Neural crest cell (in vitro differentiated cells): ENCODE measurements around the gene LRMDA. TPM values are rescaled to one million over a fixed set of nuclear protein-coding genes. Genes with fewer than 3 reads are reported as not detected.

ENCODE experiments used
- DNase-seq: peaks from one replicate; pipeline ENCODE4 v3.0.0; 2021; ENCODE audit warnings: low read depth, mixed read lengths, low spot score
- H3K27ac Mint-ChIP-seq: one replicate; pipeline ENCODE4 v1.8.0; 2021; ENCODE audit warnings: mild to moderate bottlenecking, mixed read lengths; ENCODE audit not compliant: unreplicated experiment
- H3K27me3 Mint-ChIP-seq: 2 replicates; pipeline ENCODE4 v1.8.0; 2021; ENCODE audit warnings: low read depth, mild to moderate bottlenecking, mixed read lengths
- H3K36me3 Mint-ChIP-seq: 2 replicates; pipeline ENCODE4 v1.8.0; 2021; ENCODE audit warnings: low read depth, mild to moderate bottlenecking, mixed read lengths
- H3K4me1 Mint-ChIP-seq: 2 replicates; pipeline ENCODE4 v1.8.0; 2021; ENCODE audit warnings: mixed read lengths
- H3K4me3 Mint-ChIP-seq: one replicate; pipeline ENCODE4 v1.8.0; 2021; ENCODE audit warnings: mild to moderate bottlenecking, mixed read lengths
- H3K9me3 Mint-ChIP-seq: 2 replicates; pipeline ENCODE4 v1.8.0; 2021; ENCODE audit warnings: mixed read lengths
- total RNA-seq: library from RNA; stranded (reverse); gene quantifications from 2 replicates; pipeline ENCODE4 v1.2.1, GENCODE V29; 2021
- TF ChIP-seq, protein P1 (sequence below): fragments of 200-600 bp; sonication (generic); conservative IDR thresholded peaks from 2 replicates; pipeline ENCODE4 v1.5.0; 2021; ENCODE audit warnings: antibody characterized with exemption, mild to moderate bottlenecking

LRMDA gene
- total RNA-seq, 1 donor from 2014 or later = 3.1 TPM

DNA sequence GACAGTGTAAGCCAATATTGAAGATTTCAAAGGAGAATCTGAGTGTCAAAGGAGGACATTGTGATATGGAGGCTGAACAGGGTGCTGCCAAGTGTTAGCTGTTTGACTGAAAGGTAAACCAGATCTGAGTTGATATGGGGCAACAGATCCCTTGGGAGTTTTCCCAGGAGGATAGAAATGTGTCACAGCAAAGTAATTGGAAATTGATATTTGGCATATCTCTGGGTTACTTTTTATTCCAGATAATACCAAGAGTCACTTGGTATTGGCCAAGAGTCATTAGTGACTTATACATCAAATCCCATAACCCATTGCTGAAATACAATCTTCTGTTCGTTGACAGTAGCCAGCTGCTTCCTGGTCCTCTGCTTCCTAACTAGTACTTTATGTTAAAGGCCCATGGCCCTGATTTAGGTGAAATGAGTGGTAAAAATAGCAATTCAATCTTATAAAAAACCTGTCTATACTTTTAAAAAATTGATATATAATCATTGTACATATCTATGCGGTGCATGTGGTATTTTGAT is 922.9 kb downstream of the LRMDA start:
- Mint-ChIP-seq H3K27ac (no peak overlapping the region), H3K4me3 (no peak overlapping the region), H3K9me3 (no peaks in the 10 kb centered on the region), H3K27me3 (no peaks in the 10 kb centered on the region), H3K36me3 (no peaks in the 10 kb centered on the region), H3K4me1 (peaks cover 5% of the 10 kb centered on the region)
- DNase-seq = no peak
- TF ChIP-seq, protein P1, sequence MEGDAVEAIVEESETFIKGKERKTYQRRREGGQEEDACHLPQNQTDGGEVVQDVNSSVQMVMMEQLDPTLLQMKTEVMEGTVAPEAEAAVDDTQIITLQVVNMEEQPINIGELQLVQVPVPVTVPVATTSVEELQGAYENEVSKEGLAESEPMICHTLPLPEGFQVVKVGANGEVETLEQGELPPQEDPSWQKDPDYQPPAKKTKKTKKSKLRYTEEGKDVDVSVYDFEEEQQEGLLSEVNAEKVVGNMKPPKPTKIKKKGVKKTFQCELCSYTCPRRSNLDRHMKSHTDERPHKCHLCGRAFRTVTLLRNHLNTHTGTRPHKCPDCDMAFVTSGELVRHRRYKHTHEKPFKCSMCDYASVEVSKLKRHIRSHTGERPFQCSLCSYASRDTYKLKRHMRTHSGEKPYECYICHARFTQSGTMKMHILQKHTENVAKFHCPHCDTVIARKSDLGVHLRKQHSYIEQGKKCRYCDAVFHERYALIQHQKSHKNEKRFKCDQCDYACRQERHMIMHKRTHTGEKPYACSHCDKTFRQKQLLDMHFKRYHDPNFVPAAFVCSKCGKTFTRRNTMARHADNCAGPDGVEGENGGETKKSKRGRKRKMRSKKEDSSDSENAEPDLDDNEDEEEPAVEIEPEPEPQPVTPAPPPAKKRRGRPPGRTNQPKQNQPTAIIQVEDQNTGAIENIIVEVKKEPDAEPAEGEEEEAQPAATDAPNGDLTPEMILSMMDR = no peak

DNA sequence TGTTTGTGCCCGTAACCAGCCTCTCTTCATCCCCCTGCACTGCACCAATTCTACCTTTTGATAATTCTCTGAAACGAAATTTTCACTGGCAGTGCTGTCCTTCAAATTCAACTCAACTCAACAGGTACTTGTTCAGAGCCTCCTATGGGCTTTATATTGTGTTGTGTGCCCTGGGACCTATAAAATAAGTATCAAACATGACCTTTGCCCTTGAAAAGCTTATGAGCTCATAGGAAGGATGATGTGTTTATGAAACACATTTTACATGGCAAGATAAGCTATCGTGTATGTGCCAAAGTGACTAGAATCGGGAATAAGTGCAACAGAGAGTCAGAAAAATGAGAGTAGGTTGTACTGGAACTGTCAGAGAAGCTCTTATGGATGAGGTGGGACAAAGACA is 923.5 kb downstream of the LRMDA start:
- Mint-ChIP-seq H3K4me3 (no peak overlapping the region), H3K4me1 (peaks cover 5% of the 10 kb centered on the region), H3K36me3 (no peaks in the 10 kb centered on the region), H3K27me3 (no peaks in the 10 kb centered on the region), H3K27ac (no peak overlapping the region), H3K9me3 (no peaks in the 10 kb centered on the region)
- no peak for DNase-seq
- TF ChIP-seq, protein P1 = no peak

DNA sequence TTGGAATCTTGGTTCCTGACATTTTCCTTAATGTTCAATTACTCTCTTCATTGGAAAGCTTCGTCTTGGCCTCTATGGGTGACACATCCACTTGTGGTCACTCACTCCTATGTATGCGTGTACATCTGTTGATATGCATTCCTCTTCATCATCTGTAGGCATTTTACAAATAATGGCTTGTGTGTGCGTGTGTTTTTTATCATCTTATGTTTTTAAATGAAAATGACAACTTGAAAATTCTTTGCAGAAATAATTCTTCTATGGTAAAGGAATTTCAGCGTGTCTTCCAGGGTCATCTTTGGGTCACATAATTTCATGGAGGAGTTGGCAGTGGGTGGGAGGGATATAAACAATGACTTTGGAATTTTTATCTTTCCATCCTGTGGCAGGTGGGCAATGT is 925.1 kb downstream of the LRMDA start:
- Mint-ChIP-seq H3K27me3 (no peaks in the 10 kb centered on the region), H3K9me3 (no peaks in the 10 kb centered on the region), H3K4me1 (peaks cover 5% of the 10 kb centered on the region), H3K4me3 (no peak overlapping the region), H3K27ac (no peak overlapping the region), H3K36me3 (no peaks in the 10 kb centered on the region)
- no peak for DNase-seq
- TF ChIP-seq, protein P1 = no peak

DNA sequence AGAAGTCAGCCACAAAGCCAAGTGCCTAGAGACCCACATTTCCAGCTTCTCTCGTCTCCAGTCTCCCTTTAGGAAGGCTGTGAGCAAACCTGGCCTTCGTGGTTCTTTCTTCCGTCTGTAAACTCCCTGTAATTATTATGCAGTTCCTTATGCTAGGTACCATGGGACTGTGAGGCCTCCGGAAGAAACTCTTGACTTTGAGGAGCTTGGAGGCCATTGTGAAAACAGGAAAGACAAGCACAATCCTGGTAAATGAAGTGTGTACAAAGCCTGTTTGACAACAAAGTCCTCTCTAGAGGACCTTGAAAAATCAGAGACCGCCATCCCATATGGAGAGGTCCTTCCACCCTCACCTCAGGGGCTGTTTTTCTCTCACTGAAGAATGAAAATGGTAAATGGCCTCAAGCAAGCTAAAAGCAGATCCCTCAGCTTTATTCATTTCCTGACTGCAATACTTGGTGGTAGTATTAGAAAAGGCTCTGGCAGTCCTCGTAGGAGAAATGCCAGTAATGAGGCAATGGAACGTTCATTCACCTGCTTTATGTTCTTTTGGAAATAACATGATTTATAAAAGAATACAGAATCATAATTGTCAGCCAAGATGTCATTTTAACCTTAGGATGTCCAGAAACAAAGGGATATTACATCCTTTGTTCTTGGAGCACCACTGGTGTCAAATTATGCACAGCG is 926.4 kb downstream of the LRMDA start:
- no peaks in the 10 kb centered on the region for H3K9me3 Mint-ChIP-seq
- no peaks in the 10 kb centered on the region for H3K27me3 Mint-ChIP-seq
- DNase-seq = no peak
- H3K4me3 Mint-ChIP-seq = no peak overlapping the region
- H3K4me1 Mint-ChIP-seq = peaks cover 5% of the 10 kb centered on the region
- H3K27ac Mint-ChIP-seq = no peak overlapping the region
- TF ChIP-seq, protein P1 = no peak
- H3K36me3 Mint-ChIP-seq = no peaks in the 10 kb centered on the region

DNA sequence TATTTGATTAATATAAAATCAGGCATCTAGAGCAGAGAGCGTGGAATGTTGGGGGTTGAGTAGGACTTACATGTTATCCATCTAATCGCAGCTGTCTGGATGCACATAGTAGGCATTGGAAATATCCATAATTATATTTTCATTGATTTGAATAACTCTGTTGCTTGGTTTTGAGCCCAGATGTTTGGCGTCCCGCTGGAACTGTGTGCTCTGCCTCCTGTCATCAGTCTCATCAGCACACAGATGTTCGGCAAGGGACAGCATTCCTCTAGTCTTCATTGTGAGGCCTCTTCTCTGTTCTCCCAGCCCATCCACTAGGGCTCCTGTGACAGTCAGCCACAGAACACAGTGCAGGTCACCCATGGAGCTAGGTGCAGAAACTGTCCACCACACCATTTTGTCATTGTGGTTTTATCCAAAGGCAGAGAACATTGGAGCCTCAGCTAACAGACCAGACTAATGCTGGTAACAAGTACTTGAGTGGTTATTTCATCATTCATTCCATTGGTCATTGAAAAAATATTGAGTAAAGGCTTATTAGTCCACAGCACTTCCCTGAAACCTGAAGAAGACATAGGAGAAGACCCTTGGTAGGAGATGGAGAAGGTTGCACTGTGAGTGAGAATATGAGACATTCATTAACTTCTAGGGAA is 927.4 kb downstream of the LRMDA start:
- Mint-ChIP-seq H3K4me1 (no peaks in the 10 kb centered on the region), H3K27ac (no peak overlapping the region), H3K4me3 (no peak overlapping the region), H3K27me3 (no peaks in the 10 kb centered on the region), H3K9me3 (no peaks in the 10 kb centered on the region), H3K36me3 (no peaks in the 10 kb centered on the region)
- DNase-seq = no peak
- TF ChIP-seq, protein P1 = no peak
